Pancreas (tissue), 10 donors: ENCODE data around the gene WWOX. TPM values are rescaled to one million over a fixed set of nuclear protein-coding genes. Genes with fewer than 3 reads are reported as not detected.

Source experiments
- ATAC-seq, 4 donors: fragments of 200-7000 bp; cut with Tn5 transposase; one replicate each; pipeline versions ENCODE4 v1.8.0 to v1.9.1; 2020; ENCODE audit warnings: mild to moderate bottlenecking in 4 of 4, moderate library complexity in 4 of 4
- DNase-seq, 6 donors: peaks; one replicate each; pipeline ENCODE4 v3.0.0-alpha.2; 2020
- FAIRE-seq: peaks from 2 replicates; lab custom pipeline; 2012; peaks lifted over from hg19 to GRCh38; lab: Jason Lieb, UNC
- H3K27ac ChIP-seq, 4 donors: fragments of 200-600 bp; sonication (generic); 1 replicate in 3 of 4; 2 replicates in 1 of 4; pipeline versions ENCODE4 v1.5.0 to v1.8.0; 2020
- H3K27me3 ChIP-seq, 4 donors: fragments of 200-600 bp; one replicate each; pipeline ENCODE4 v1.8.0; 2021
- H3K36me3 ChIP-seq, 3 donors: fragments of 200-600 bp; sonication (generic) in 1 of 3; one replicate each; pipeline versions ENCODE4 v1.5.0 to v1.8.0; 2020 to 2021
- H3K4me1 ChIP-seq, 3 donors: fragments of 200-600 bp; one replicate each; pipeline ENCODE4 v1.8.0; 2021
- H3K4me3 ChIP-seq, 4 donors: fragments of 200-600 bp; sonication (generic) in 2 of 4; one replicate each; pipeline versions ENCODE4 v1.5.0 to v1.8.0; 2020 to 2021
- H3K9me3 ChIP-seq, 4 donors: fragments of 200-600 bp; one replicate each; pipeline ENCODE4 v1.8.0; 2021
- WGBS, 2 donors: extraction: QIAGEN DNeasy Blood & Tissue Kit; methylation state at CpG; one replicate each; pipeline ENCODE4 v1.1.7; 2013; 5-methylcytosine and 5-hydroxymethylcytosine counted together
- intact Hi-C, 3 donors: fragments of 100-400 bp; cut with DNase I; formaldehyde crosslinking; loops; one replicate each; pipeline versions ENCODE4 v1.11.1 to v1.14.2; 2022
- polyA plus RNA-seq, 2 donors: library from polyadenylated mRNA; stranded (reverse); fragments of 200-250 nt; gene quantifications; one replicate each; pipeline ENCODE4 v1.2.3, GENCODE V29; 2013
- total RNA-seq, 6 donors: library from RNA; stranded (reverse); fragmentation: NEBNext Ultra II Directional in 4 of 6; extraction: Animal tissue kit (Norgen Biotek cat#: 25700) in 4 of 6; gene quantifications; one replicate each; pipeline versions ENCODE4 v1.2.1 to v1.2.4, GENCODE V29; 2021 to 2023
- TF ChIP-seq, protein P1 (sequence below), 4 donors: fragments of 200-600 bp; sonication (generic) in 3 of 4; IDR thresholded peaks; one replicate each; pipeline versions ENCODE4 v1.5.0 to v1.8.0; 2021; ENCODE audit warnings: antibody characterized with exemption in 4 of 4
- donor health status: healthy with polysubstance abuse.
- donor health status: DM: no; HTN: no; CAD: no; lungs with moderate emphysema.
- donor health status: DM: no; HTN: no; CAD: no.
- donor health status: control.
- donor health status: control.
- donor health status: Bipolar disorder and iron deficiency.
- donor health status: DM: yes; HTN: yes; CAD: no.
- donor health status: DM: no; HTN: no; CAD: no.
- donor health status: DM: no; HTN: no; CAD: no.
- donor health status: DM: yes; HTN: yes; CAD: no.

The WWOX gene
- total and polyA plus RNA-seq, 8 donors = 6.8 to 14.4 (median 10.8) TPM

DNA sequence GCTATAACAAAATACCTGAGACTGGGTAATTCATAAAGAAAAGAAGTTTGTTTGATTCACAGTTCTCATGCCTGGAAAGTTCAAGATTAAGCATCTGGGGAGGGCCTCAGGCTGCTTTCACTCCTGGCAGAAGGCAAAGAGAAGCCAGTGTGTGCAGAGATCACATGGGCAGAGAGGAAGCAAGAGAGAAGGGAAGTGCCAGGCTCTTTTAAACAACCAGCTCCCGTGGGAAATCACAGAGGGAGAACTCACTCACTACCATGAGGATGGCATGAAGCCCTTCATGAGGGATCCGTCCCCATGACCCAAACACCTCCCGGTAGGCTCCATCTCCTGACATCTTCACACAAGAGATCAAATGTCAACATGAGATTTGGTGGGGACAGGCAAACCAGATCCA lies 999.5 kb downstream of the WWOX start:
- Histone ChIP-seq H3K9me3 (no peaks in the 10 kb centered on the region), H3K36me3 (no peaks in the 10 kb centered on the region), H3K27ac (no peak overlapping the region), H3K27me3 (no peaks in the 10 kb centered on the region), H3K4me1 (no peaks in the 10 kb centered on the region), H3K4me3 (no peak overlapping the region)
- TF ChIP-seq, protein P1, sequence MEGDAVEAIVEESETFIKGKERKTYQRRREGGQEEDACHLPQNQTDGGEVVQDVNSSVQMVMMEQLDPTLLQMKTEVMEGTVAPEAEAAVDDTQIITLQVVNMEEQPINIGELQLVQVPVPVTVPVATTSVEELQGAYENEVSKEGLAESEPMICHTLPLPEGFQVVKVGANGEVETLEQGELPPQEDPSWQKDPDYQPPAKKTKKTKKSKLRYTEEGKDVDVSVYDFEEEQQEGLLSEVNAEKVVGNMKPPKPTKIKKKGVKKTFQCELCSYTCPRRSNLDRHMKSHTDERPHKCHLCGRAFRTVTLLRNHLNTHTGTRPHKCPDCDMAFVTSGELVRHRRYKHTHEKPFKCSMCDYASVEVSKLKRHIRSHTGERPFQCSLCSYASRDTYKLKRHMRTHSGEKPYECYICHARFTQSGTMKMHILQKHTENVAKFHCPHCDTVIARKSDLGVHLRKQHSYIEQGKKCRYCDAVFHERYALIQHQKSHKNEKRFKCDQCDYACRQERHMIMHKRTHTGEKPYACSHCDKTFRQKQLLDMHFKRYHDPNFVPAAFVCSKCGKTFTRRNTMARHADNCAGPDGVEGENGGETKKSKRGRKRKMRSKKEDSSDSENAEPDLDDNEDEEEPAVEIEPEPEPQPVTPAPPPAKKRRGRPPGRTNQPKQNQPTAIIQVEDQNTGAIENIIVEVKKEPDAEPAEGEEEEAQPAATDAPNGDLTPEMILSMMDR (IDR thresholded peaks at IDR 0.05) = no peak
- FAIRE-seq (no peak), ATAC-seq (peak in 1 of 4 donors; percentile 37), DNase-seq (no peak)
- 83 to 93% methylated on average over 3 of the region's 3 CpGs for WGBS, 2 donors
- intact Hi-C loops = no loop called here

DNA sequence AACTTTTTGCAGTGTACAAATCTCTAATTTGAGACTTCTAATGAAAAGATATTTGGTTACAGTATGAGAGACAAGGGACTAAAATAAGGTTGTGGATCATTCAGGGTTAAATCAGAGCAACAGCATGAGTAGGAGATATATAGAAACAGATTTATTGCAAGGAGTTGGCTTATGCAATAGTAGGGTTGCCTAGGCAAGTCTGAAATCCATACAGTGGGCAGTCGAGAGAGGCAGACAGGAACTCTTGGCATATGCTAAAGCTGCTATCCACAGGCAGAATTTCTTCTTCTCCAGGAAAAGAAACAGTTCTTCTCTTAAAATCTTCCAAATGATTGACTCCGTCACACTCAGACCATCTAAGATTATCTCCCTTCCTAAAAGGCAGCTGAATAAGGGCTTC lies 1000.3 kb downstream of the WWOX start:
- H3K9me3 ChIP-seq = no peaks in the 10 kb centered on the region
- intact Hi-C loops = no loop called here
- no peak for DNase-seq

DNA sequence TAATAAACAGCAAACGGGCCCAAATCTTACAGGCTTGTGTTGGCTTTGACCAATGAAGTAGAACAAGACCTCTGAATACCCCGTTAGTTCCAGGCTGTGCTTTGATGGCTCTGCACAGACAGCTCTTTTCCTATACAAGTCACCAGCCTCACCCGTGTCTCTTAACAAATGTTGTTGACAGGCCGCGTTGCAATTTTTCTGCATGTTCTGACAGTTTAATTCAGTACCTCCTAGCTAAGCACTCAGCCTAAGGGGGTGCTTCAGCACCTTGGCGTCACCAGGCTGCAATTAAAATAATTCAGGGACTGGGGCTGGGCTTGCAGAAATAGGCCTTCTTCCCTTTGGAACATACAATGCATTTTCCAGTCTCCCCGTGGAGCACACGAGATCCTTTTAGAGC lies 1001.0 kb downstream of the WWOX start:
- Histone ChIP-seq H3K9me3 (no peaks in the 10 kb centered on the region), H3K4me3 (no peak overlapping the region), H3K4me1 (no peaks in the 10 kb centered on the region), H3K36me3 (no peaks in the 10 kb centered on the region), H3K27me3 (no peaks in the 10 kb centered on the region), H3K27ac (no peak overlapping the region)
- DNase-seq (no peak), FAIRE-seq (no peak), ATAC-seq (no peak)
- 87 to 90% methylated on average over 8 of the region's 8 CpGs for WGBS, 2 donors
- intact Hi-C loops = no loop called here
- TF ChIP-seq, protein P1 (IDR thresholded peaks at IDR 0.05) = no peak

More for the DNA sequence above, 1000.3 kb downstream of the WWOX start:
- H3K4me3 ChIP-seq = no peak overlapping the region
- FAIRE-seq (no peak), ATAC-seq (no peak)
- H3K27me3 ChIP-seq = no peaks in the 10 kb centered on the region
- no peaks in the 10 kb centered on the region for H3K4me1 ChIP-seq
- TF ChIP-seq, protein P1 (IDR thresholded peaks at IDR 0.05) = no peak
- 85 to 89% methylated on average over 2 of the region's 2 CpGs for WGBS, 2 donors
- H3K36me3 ChIP-seq = no peaks in the 10 kb centered on the region
- H3K27ac ChIP-seq = no peak overlapping the region

DNA sequence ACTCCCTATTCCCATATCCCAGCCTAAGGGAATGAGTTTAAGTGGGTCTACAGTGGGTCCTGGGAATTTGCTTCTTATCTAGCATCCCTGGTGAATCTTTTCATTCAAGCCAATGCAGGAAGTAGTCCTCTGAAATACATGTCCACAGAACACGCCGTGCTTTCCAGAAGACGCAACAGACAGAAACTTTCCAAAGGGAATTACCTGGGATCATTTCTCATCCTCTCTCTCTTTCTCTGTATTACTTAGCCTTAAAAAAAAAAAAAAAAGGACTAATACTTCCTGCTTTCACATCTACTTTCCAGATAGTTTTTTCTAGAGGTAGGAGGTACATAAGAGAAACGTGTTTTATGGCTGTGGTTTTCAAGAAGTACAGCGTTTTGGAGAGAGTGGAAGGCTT lies 1002.0 kb downstream of the WWOX start:
- H3K27ac ChIP-seq = no peak overlapping the region
- TF ChIP-seq, protein P1 (IDR thresholded peaks at IDR 0.05) = no peak
- intact Hi-C loops = no loop called here
- H3K9me3 ChIP-seq = no peaks in the 10 kb centered on the region
- H3K36me3 ChIP-seq = no peaks in the 10 kb centered on the region
- whole genome bisulfite sequencing, 2 donors = 78 to 79% methylated on average over 5 of the region's 5 CpGs
- no peaks in the 10 kb centered on the region for H3K27me3 ChIP-seq
- DNase-seq = no peak
- FAIRE-seq = no peak
- H3K4me1 ChIP-seq = no peaks in the 10 kb centered on the region
- ATAC-seq = no peak
- no peak overlapping the region for H3K4me3 ChIP-seq

DNA sequence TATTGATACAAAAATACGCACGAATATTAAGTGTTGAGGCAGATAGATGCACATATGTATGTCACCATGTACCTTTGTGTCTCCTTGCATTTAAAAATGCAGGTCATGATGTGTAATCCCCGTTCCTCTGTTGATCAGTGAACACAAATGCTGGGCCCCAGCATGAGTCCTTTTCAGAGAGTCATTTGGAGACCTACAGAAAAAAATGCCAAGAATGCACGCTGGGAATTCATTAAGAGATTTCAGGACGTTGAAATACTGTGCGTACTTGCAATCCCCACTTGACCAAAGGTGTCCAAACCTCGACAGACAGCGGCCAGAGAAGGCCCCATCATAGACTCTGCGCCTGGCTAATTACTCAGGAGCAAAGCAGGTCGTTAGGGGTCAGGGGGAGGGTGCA lies 1005.1 kb downstream of the WWOX start:
- DNase-seq (no peak), FAIRE-seq (no peak), ATAC-seq (no peak)
- Histone ChIP-seq H3K9me3 (no peaks in the 10 kb centered on the region), H3K36me3 (no peaks in the 10 kb centered on the region), H3K27me3 (no peaks in the 10 kb centered on the region), H3K27ac (no peak overlapping the region), H3K4me1 (no peaks in the 10 kb centered on the region), H3K4me3 (no peak overlapping the region)
- intact Hi-C loops = no loop called here
- TF ChIP-seq, protein P1 (IDR thresholded peaks at IDR 0.05) = no peak
- WGBS, 2 donors = 65 to 69% methylated on average over 10 of the region's 10 CpGs
